HCT116 (cell line): ENCODE results near the gene ABR. TPM values are rescaled to one million over a fixed set of nuclear protein-coding genes. Genes with fewer than 3 reads are reported as not detected.

Experiments used
- ATAC-seq: fragments of 200-7000 bp; cut with Tn5 transposase; 2 replicates; pipeline ENCODE4 v1.9.1; 2020; ENCODE audit warnings: mild to moderate bottlenecking, moderate library complexity
- BruUV-seq: library from RNA; stranded (reverse); fragments of 400-500 nt; replicated peaks from 2 replicates; lab custom pipeline; 2021; lab: Mats Ljungman, UMichigan
- CTCF ChIA-PET: fragments of 300-600 bp; sonication (Branson Sonifier 250); formaldehyde crosslinking; loops from one replicate; lab custom pipeline; 2021; ENCODE audit warnings: antibody characterized with exemption; lab: Charles Lee
- POLR2A ChIA-PET: fragments of 300-600, 350-600 bp; sonication (Branson Sonifier 250); formaldehyde crosslinking; loops from one replicate; lab custom pipeline; 2021; ENCODE audit warnings: antibody characterized with exemption; lab: Charles Lee
- RAD21 ChIA-PET, 2 experiments: fragments of 300-600 bp; sonication (Branson Sonifier 250); formaldehyde crosslinking; loops; one replicate each; lab custom pipeline; 2023; ENCODE audit warnings: low total read pairs in 2 of 2; ENCODE audit not compliant: uncharacterized antibody in 2 of 2, unreplicated experiment in 2 of 2, low non-redundant PET in 1 of 2; lab: Charles Lee
- DNase-seq: peaks from one replicate; pipeline ENCODE4 v3.0.0-alpha.2; 2010; ENCODE audit warnings: low read depth, low spot score
- H2AFZ ChIP-seq: fragments of 200-600 bp; shearing (Covaris generic), sonication (generic); 2 replicates; pipeline ENCODE4 v1.6.1; 2017; ENCODE audit warnings: low read depth, mixed run types, mixed read lengths, antibody characterized with exemption, low read length; ENCODE audit not compliant: poor library complexity, severe bottlenecking
- H3K27ac ChIP-seq: 2 replicates; pipeline ENCODE4 v1.5.1; 2012; ENCODE audit warnings: low read depth, low read length
- H3K27me3 ChIP-seq: fragments of 200-600 bp; sonication (generic); 2 replicates; pipeline ENCODE4 v1.6.1; 2016; ENCODE audit warnings: mixed run types, low read length, mixed read lengths; ENCODE audit not compliant: insufficient read depth
- H3K36me3 ChIP-seq, 2 experiments: fragments of 200-500 bp in 1 of 2; fragments of 200-600 bp in 1 of 2; sonication (Bioruptor generic) in 1 of 2; sonication (generic) in 1 of 2; 2 replicates each; pipeline versions ENCODE4 v1.5.1 to v1.6.1; 2014 to 2016; ENCODE audit warnings: low read length in 2 of 2, inconsistent platforms in 1 of 2, mixed read lengths in 1 of 2, mixed run types in 1 of 2; ENCODE audit not compliant: insufficient read depth in 2 of 2, control insufficient read depth in 1 of 2
- H3K4me1 ChIP-seq, 2 experiments: fragments of 200-600 bp in 1 of 2; sonication (generic) in 1 of 2; 2 replicates each; pipeline versions ENCODE4 v1.5.1 to v1.6.1; 2012 to 2017; ENCODE audit warnings: low read length in 2 of 2, inconsistent platforms in 1 of 2, mild to moderate bottlenecking in 1 of 2, mixed read lengths in 1 of 2, mixed run types in 1 of 2, moderate library complexity in 1 of 2; ENCODE audit not compliant: insufficient read depth in 2 of 2, control insufficient read depth in 1 of 2
- H3K4me2 ChIP-seq: fragments of 200-600 bp; sonication (generic); 2 replicates; pipeline ENCODE4 v1.6.1; 2017; ENCODE audit warnings: mixed run types, low read length, mixed read lengths
- H3K4me3 ChIP-seq, 2 experiments: fragments of 200-600 bp in 1 of 2; sonication (generic) in 1 of 2; replicated peaks in 1 of 2; 2 replicates each; pipeline ENCODE4 v1.5.1; 2011 to 2016; ENCODE audit warnings: low read length in 2 of 2, control low read depth in 1 of 2, low read depth in 1 of 2, mild to moderate bottlenecking in 1 of 2, mixed read lengths in 1 of 2, mixed run types in 1 of 2
- H3K79me2 ChIP-seq: fragments of 200-600 bp; sonication (generic); 2 replicates; pipeline ENCODE4 v1.6.1; 2017; ENCODE audit warnings: mild to moderate bottlenecking, mixed run types, low read length, moderate library complexity, mixed read lengths; ENCODE audit not compliant: insufficient read depth
- H3K9ac ChIP-seq: fragments of 200-600 bp; sonication (generic); 2 replicates; pipeline ENCODE4 v1.6.1; 2016; ENCODE audit warnings: low read length, mixed read lengths
- H3K9me2 ChIP-seq: fragments of 200-600 bp; sonication (generic), shearing (Covaris generic); 2 replicates; pipeline ENCODE4 v1.6.1; 2017; ENCODE audit warnings: mixed run types, mild to moderate bottlenecking, moderate library complexity; ENCODE audit not compliant: insufficient read depth
- H3K9me3 ChIP-seq, 2 experiments: fragments of 200-500 bp in 1 of 2; fragments of 200-600 bp in 1 of 2; sonication (Bioruptor generic) in 1 of 2; sonication (generic) in 1 of 2; 2 replicates each; pipeline ENCODE4 v1.6.1; 2014 to 2017; ENCODE audit warnings: low read length in 2 of 2, mixed read lengths in 2 of 2, inconsistent platforms in 1 of 2, low read depth in 1 of 2, mild to moderate bottlenecking in 1 of 2, mixed run types in 1 of 2, moderate library complexity in 1 of 2; ENCODE audit not compliant: control insufficient read depth in 1 of 2, insufficient read depth in 1 of 2
- H4K20me1 ChIP-seq: fragments of 200-600 bp; sonication (generic), shearing (Covaris generic); 2 replicates; pipeline ENCODE4 v1.6.1; 2017; ENCODE audit warnings: mixed run types, mild to moderate bottlenecking, moderate library complexity; ENCODE audit not compliant: insufficient read depth
- ATF3 ChIP-seq: IDR thresholded peaks from 2 replicates; pipeline ENCODE4 v1.6.1; 2012
- CBX3 ChIP-seq: IDR thresholded peaks from 2 replicates; pipeline ENCODE4 v1.6.1; 2012; ENCODE audit warnings: low read depth
- CEBPB ChIP-seq: IDR thresholded peaks from 2 replicates; pipeline ENCODE4 v1.6.1; 2012; ENCODE audit warnings: low read depth
- CTCF ChIP-seq, 3 experiments: fragments of 200-600 bp in 1 of 3; sonication (generic) in 1 of 3; IDR thresholded peaks in 2 of 3; conservative IDR thresholded peaks in 1 of 3; 2 replicates each; pipeline ENCODE4 v1.5.1; 2012 to 2017; ENCODE audit warnings: low read depth in 2 of 3, low read length in 2 of 3, antibody characterized with exemption in 1 of 3, borderline replicate concordance in 1 of 3, control low read depth in 1 of 3, mild to moderate bottlenecking in 1 of 3, mixed read lengths in 1 of 3, mixed run types in 1 of 3, moderate library complexity in 1 of 3; ENCODE audit not compliant: insufficient read depth in 1 of 3
- ELF1 ChIP-seq: IDR thresholded peaks from 2 replicates; pipeline ENCODE4 v1.6.1; 2012; ENCODE audit warnings: low read depth, borderline replicate concordance
- EZH2 ChIP-seq: fragments of 200-600 bp; sonication (generic); IDR thresholded peaks from 2 replicates; pipeline ENCODE4 v1.6.1; 2017; ENCODE audit warnings: antibody characterized with exemption, mixed run types
- EZH2phosphoT487 ChIP-seq: fragments of 200-600 bp; IDR thresholded peaks from 2 replicates; pipeline ENCODE4 v1.6.1; 2018; ENCODE audit warnings: antibody characterized with exemption, borderline replicate concordance
- SP1 ChIP-seq: IDR thresholded peaks from 2 replicates; pipeline ENCODE4 v1.6.1; 2012; ENCODE audit warnings: low read depth
- YY1 ChIP-seq: IDR thresholded peaks from 2 replicates; pipeline ENCODE4 v1.6.1; 2011; ENCODE audit warnings: low read length, low read depth, moderate library complexity, mild to moderate bottlenecking; ENCODE audit not compliant: insufficient replicate concordance; ENCODE audit errors: extremely low read depth
- intact Hi-C: fragments of 100-400 bp; cut with micrococcal nuclease; formaldehyde crosslinking; loops from 2 replicates; pipeline ENCODE4 v1.10.0; 2022
- total RNA-seq: library from RNA; stranded (reverse); gene quantifications from one replicate; pipeline ENCODE4 v1.2.1, GENCODE V29; 2021; ENCODE audit not compliant: unreplicated experiment

Gene ABR
- total RNA-seq, 1 experiment from 2014 or later = 58.5 TPM

GRCh38 chr17:1119924-1120323 lies 59.9 kb downstream of the ABR start:
- Histone ChIP-seq H3K36me3 (no peaks in the 10 kb centered on the region), H3K4me2 (no peak overlapping the region), H4K20me1 (no peaks in the 10 kb centered on the region), H3K27me3 (no peaks in the 10 kb centered on the region), H3K9me3 (no peaks in the 10 kb centered on the region), H3K79me2 (no peaks in the 10 kb centered on the region), H3K27ac (no peak overlapping the region), H3K9me2 (no peaks in the 10 kb centered on the region), H3K9ac (no peak overlapping the region), H2AFZ (no peak overlapping the region), H3K4me1 (peaks cover 15 to 31% of the 10 kb centered on the region in 2 experiments), H3K4me3 (no peak overlapping the region)
- ChIA-PET CTCF (interaction anchor here (1.2 kb wide), 1 partner anchor 62 kb away, joined by 3 read pairs; no protein-coding TSS in a partner anchor), POLR2A (no interaction called here), RAD21 (interaction anchor here in 1 of 2 experiments (1.6 kb wide), 1 partner anchor 67 kb away, joined by 3 read pairs; no protein-coding TSS in a partner anchor)
- no TSS peak for BruUV-seq
- ATAC-seq = no peak
- no peak for DNase-seq
- intact Hi-C loops = loop anchor here (5.0 kb wide), 1 partner anchor 212 kb away; no protein-coding TSS in a partner anchor
- TF ChIP-seq ATF3 (no peak), CEBPB (no peak), SP1 (no peak), CBX3 (no peak), CTCF (IDR thresholded peaks at IDR 0.05 in 2 of 3, conservative IDR thresholded peaks at IDR 0.05 in 1 of 3; ENCODE audit: borderline replicate concordance in 1 of 3, insufficient read depth in 1 of 3, low read depth in 2 of 3, low read length in 2 of 3) (no peak), EZH2phosphoT487 (no peak), ELF1 (no peak)
- TF ChIP-seq, all 23 proteins: peak for 0

- Histone ChIP-seq H3K27ac (no peak overlapping the region), H3K27me3 (no peaks in the 10 kb centered on the region), H4K20me1 (no peaks in the 10 kb centered on the region), H3K36me3 (no peaks in the 10 kb centered on the region), H2AFZ (no peak overlapping the region), H3K9me2 (no peaks in the 10 kb centered on the region), H3K9ac (no peak overlapping the region), H3K79me2 (no peaks in the 10 kb centered on the region), H3K4me1 (peaks cover 39 to 48% of the 10 kb centered on the region in 2 experiments), H3K4me2 (no peak overlapping the region), H3K4me3 (no peak overlapping the region), H3K9me3 (no peaks in the 10 kb centered on the region)
- ChIA-PET RAD21 (no interaction called here), POLR2A (no interaction called here), CTCF (interaction anchor here (0.9 kb wide), 1 partner anchor 58 kb away, joined by 3 read pairs; no protein-coding TSS in a partner anchor)
- intact Hi-C loops = no loop called here
- ATAC-seq (no peak), DNase-seq (no peak)
- no TSS peak for BruUV-seq
- TF ChIP-seq EZH2 (no peak), YY1 (no peak)
Observed at GRCh38 chr17:1116602-1117001, 63.2 kb downstream of the ABR start.
